ENCODE results near the gene ZNF699. TPM values are rescaled to one million over a fixed set of nuclear protein-coding genes. Genes with fewer than 3 reads are reported as not detected.

ZNF699 gene
- total and polyA plus RNA-seq, 7 experiments from 2014 or later, result 9.1 to 28.5 (median 15.5) TPM

DNA sequence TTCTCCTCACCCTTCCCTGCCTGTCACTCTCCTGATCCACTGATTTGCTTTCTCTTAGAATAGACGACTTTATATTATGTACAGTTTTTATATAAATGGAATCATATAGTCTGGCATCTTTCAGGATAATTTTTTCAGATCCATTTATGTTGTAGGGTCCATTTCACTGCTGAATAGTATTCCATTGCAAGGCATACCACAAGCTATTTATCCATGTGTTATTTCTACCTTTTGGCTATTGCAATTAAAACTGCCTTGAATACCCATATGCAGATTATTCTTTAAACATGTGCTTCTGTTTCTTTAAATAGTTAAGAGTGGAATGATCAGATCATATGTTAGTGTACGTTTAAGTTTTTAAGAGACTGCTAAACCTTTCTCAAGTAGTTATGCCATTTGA, 35.4 kb upstream of the ZNF699 start:
- no peaks in the 10 kb centered on the region for H3K27me3 ChIP-seq (ENCODE audit: control insufficient read depth in 2 of 2, insufficient read depth in 2 of 2, low read length in 2 of 2)
- H3K27ac Mint-ChIP-seq, result no peak overlapping the region
- no peak for DNase-seq
- no peak overlapping the region for H3K4me3 Mint-ChIP-seq
- H3K9me3 ChIP-seq (ENCODE audit: control insufficient read depth in 2 of 3, low read length in 3 of 3), result peaks cover 14 to 89% (median 45%) of the 10 kb centered on the region in 3 experiments
- no peak overlapping the region for H3K27ac ChIP-seq (ENCODE audit: low read depth, low read length)
- ATAC-seq, result no peak
- H3K27me3 Mint-ChIP-seq, result no peaks in the 10 kb centered on the region
- peaks cover 25 to 84% (median 64%) of the 10 kb centered on the region in 5 donors for H3K36me3 Mint-ChIP-seq
- H3K36me3 ChIP-seq (ENCODE audit: control insufficient read depth in 2 of 3, insufficient read depth in 3 of 3, low read length in 3 of 3), result peaks cover 8 to 49% (median 24%) of the 10 kb centered on the region in 3 experiments
- ChIA-PET POLR2A (interaction anchor here (0.6 kb wide), 1 partner anchor 183 kb away, joined by 3 read pairs; no protein-coding TSS in a partner anchor), CTCF (no interaction called here)
- no peaks in the 10 kb centered on the region for H3K4me1 Mint-ChIP-seq
- H3K4me3 ChIP-seq (ENCODE audit: low read length), result no peak overlapping the region
- peaks cover 11 to 99% (median 77%) of the 10 kb centered on the region in 11 donors for H3K9me3 Mint-ChIP-seq
- intact Hi-C loops (cut with micrococcal nuclease), result no loop called here
- no peaks in the 10 kb centered on the region for H3K4me1 ChIP-seq (ENCODE audit: control insufficient read depth in 2 of 2, insufficient read depth in 2 of 2, low read length in 2 of 2)

- POLR2A ChIA-PET, result interaction anchor here (0.8 kb wide), 1 partner anchor 140 kb away, joined by 3 read pairs; no protein-coding TSS in a partner anchor
- intact Hi-C loops (cut with micrococcal nuclease), result no loop called here
- H3K27ac Mint-ChIP-seq, result no peak overlapping the region
- H3K36me3 Mint-ChIP-seq, result peaks cover 24 to 85% (median 78%) of the 10 kb centered on the region in 5 donors
- DNase-seq (no peak), ATAC-seq (no peak)
- Histone ChIP-seq H3K27me3 (ENCODE audit: control insufficient read depth in 2 of 2, insufficient read depth in 2 of 2, low read length in 2 of 2) (no peaks in the 10 kb centered on the region), H3K4me1 (ENCODE audit: control insufficient read depth in 2 of 2, insufficient read depth in 2 of 2, low read length in 2 of 2) (no peaks in the 10 kb centered on the region), H3K27ac (ENCODE audit: low read depth, low read length) (no peak overlapping the region), H3K4me3 (ENCODE audit: low read length) (peak overlapping the region; percentile 10), H3K9me3 (ENCODE audit: control insufficient read depth in 2 of 3, low read length in 3 of 3) (peaks cover 20 to 89% (median 49%) of the 10 kb centered on the region in 3 experiments), H3K36me3 (ENCODE audit: control insufficient read depth in 2 of 3, insufficient read depth in 3 of 3, low read length in 3 of 3) (peaks cover 19 to 69% (median 35%) of the 10 kb centered on the region in 3 experiments)
- peaks cover 13 to 99% (median 77%) of the 10 kb centered on the region in 11 donors for H3K9me3 Mint-ChIP-seq
- CTCF ChIA-PET, result no interaction called here
- H3K4me1 Mint-ChIP-seq, result no peaks in the 10 kb centered on the region
- H3K27me3 Mint-ChIP-seq, result no peaks in the 10 kb centered on the region
- no peak overlapping the region for H3K4me3 Mint-ChIP-seq
Observed at GRCh38 chr19:9342610-9343304, 33.1 kb upstream of the ZNF699 start.

- Mint-ChIP-seq H3K4me1 (peaks cover 0 to 17% (median 11%) of the 10 kb centered on the region in 7 donors), H3K27me3 (no peaks in the 10 kb centered on the region), H3K9me3 (peaks cover 4 to 100% (median 75%) of the 10 kb centered on the region in 11 donors), H3K36me3 (peaks cover 22 to 90% (median 85%) of the 10 kb centered on the region in 5 donors), H3K4me3 (peak overlapping the region in 2 of 10 donors; percentile 9 to 14), H3K27ac (no peak overlapping the region)
- no peak for ATAC-seq
- CTCF ChIA-PET, result no interaction called here
- no peak for DNase-seq
- Histone ChIP-seq H3K4me1 (ENCODE audit: control insufficient read depth in 2 of 2, insufficient read depth in 2 of 2, low read length in 2 of 2) (no peaks in the 10 kb centered on the region), H3K27ac (ENCODE audit: low read depth, low read length) (no peak overlapping the region), H3K4me3 (ENCODE audit: low read length) (no peak overlapping the region), H3K27me3 (ENCODE audit: control insufficient read depth in 2 of 2, insufficient read depth in 2 of 2, low read length in 2 of 2) (no peaks in the 10 kb centered on the region), H3K36me3 (ENCODE audit: control insufficient read depth in 2 of 3, insufficient read depth in 3 of 3, low read length in 3 of 3) (peaks cover 0 to 61% (median 6%) of the 10 kb centered on the region in 3 experiments), H3K9me3 (ENCODE audit: control insufficient read depth in 2 of 3, low read length in 3 of 3) (peaks cover 8 to 83% (median 19%) of the 10 kb centered on the region in 3 experiments)
- POLR2A ChIA-PET, result no interaction called here
- intact Hi-C loops (cut with micrococcal nuclease), result no loop called here
Observed at GRCh38 chr19:9329999-9330398, 20.4 kb upstream of the ZNF699 start.

DNA sequence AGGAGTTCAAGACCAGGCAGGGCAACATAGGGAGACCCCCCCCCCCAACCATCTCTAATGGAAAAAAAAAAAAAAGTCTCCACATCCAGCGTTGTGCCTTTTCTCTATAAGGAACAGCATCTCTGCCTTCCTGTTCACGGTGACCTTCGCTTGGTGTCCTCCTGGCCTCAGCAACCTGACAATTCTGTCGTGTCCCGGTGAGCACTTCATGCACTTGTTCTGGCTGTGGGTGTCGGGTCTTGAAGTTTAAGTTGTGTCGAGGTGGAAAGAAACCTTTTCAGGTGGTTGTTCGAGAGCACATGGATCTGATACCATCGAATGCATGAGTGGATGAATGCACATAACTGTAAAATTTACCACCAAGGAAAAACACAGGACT, 14.9 kb upstream of the ZNF699 start:
- Mint-ChIP-seq H3K27me3 (peaks cover 0 to 2% (median 0%) of the 10 kb centered on the region in 5 donors), H3K4me1 (peaks cover 6 to 46% (median 29%) of the 10 kb centered on the region in 7 donors), H3K9me3 (peaks cover 0 to 85% (median 55%) of the 10 kb centered on the region in 11 donors), H3K27ac (peak overlapping the region in 8 of 9 donors; percentile 78 to 97 (median 94)), H3K36me3 (peaks cover 7 to 60% (median 52%) of the 10 kb centered on the region in 5 donors), H3K4me3 (peak overlapping the region; percentile 92 to 99 (median 95))
- Histone ChIP-seq H3K9me3 (ENCODE audit: control insufficient read depth in 2 of 3, low read length in 3 of 3) (peaks cover 0 to 35% (median 6%) of the 10 kb centered on the region in 3 experiments), H3K36me3 (ENCODE audit: control insufficient read depth in 2 of 3, insufficient read depth in 3 of 3, low read length in 3 of 3) (peaks cover 0 to 20% (median 0%) of the 10 kb centered on the region in 3 experiments), H3K4me1 (ENCODE audit: control insufficient read depth in 2 of 2, insufficient read depth in 2 of 2, low read length in 2 of 2) (peaks cover 0 to 10% of the 10 kb centered on the region in 2 donors), H3K27me3 (ENCODE audit: control insufficient read depth in 2 of 2, insufficient read depth in 2 of 2, low read length in 2 of 2) (no peaks in the 10 kb centered on the region), H3K27ac (ENCODE audit: low read depth, low read length) (peak overlapping the region; percentile 85), H3K4me3 (ENCODE audit: low read length) (peak overlapping the region; percentile 74)
- CTCF ChIA-PET, result interaction anchor here (1.1 to 1.2 kb wide), 2 partner anchors 14 to 120 kb away, joined by 3 read pairs; no protein-coding TSS in a partner anchor
- POLR2A ChIA-PET, result interaction anchor here (1.0 kb wide), 1 partner anchor 14 kb away, joined by 4 read pairs; no protein-coding TSS in a partner anchor
- ATAC-seq (no peak), DNase-seq (no peak)
- intact Hi-C loops (cut with micrococcal nuclease), result loop anchor here (1.0 to 5.0 kb wide), 10 partner anchors 15 to 492 kb away; partner anchors contain the start of genes ZNF266 (in 2 of the 2), ZNF317 (in 2 of the 2), ZNF699 (in 2 of the 2) and MBD3L1 (in 1 of the 2)

DNA sequence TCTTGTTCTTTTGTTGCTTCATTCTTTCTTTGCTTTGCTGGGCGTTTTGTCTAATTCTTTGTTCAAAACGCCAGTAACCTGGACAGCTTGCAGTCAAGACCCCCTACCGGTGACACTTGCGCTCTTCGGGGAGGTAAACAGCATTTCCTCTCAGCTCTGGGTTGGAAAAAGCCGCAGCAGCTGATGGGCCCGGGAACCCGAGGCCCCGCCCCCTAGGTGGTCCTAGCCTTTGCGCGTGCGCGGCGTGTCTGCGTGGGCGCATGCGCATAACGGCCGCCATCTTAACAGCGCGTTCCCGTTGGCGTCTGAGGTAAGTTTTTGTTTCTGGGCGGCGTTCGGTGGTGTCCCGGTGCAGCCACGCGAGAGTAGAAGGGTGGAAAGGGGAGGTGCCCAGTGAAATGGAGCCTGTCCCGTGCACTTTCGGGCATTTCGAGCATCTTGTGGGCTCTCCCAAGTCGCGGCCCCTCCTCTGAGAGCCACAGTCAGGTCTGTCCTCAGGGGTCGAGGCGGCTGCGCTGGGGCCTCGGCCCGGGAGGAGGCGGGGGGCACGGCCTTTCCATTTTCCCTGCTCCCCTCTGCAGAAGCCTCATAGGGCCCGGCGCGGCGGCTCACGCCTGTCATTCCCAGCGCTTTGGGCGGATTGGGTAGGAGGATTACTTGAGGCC, 14.4 kb upstream of the ZNF699 start, which contains the start of gene ZNF559:
Gene ZNF559 (plus strand): TSS at position 261 of the 665 bp plus-strand sequence. CDS start 14,371 bp downstream, outside the sequence.
- Histone ChIP-seq H3K9me3 (ENCODE audit: control insufficient read depth in 2 of 3, low read length in 3 of 3) (peaks cover 0 to 30% (median 4%) of the 10 kb centered on the region in 3 experiments), H3K4me3 (ENCODE audit: low read length) (peak within 1 kb of the TSS; percentile 74), H3K36me3 (ENCODE audit: control insufficient read depth in 2 of 3, insufficient read depth in 3 of 3, low read length in 3 of 3) (peaks cover 0 to 20% (median 0%) of the 10 kb centered on the region in 3 experiments), H3K27ac (ENCODE audit: low read depth, low read length) (peak within 1 kb of the TSS; percentile 85), H3K27me3 (ENCODE audit: control insufficient read depth in 2 of 2, insufficient read depth in 2 of 2, low read length in 2 of 2) (no peaks in the 10 kb centered on the region), H3K4me1 (ENCODE audit: control insufficient read depth in 2 of 2, insufficient read depth in 2 of 2, low read length in 2 of 2) (peaks cover 0 to 10% of the 10 kb centered on the region in 2 donors)
- peak; percentile 97 for ATAC-seq
- Mint-ChIP-seq H3K27ac (peak within 1 kb of the TSS; percentile 91 to 97 (median 93)), H3K9me3 (peaks cover 0 to 83% (median 50%) of the 10 kb centered on the region in 11 donors), H3K36me3 (peaks cover 7 to 55% (median 47%) of the 10 kb centered on the region in 5 donors), H3K4me3 (peak within 1 kb of the TSS; percentile 92 to 99 (median 95)), H3K4me1 (peaks cover 6 to 46% (median 29%) of the 10 kb centered on the region in 7 donors), H3K27me3 (peaks cover 0 to 2% (median 0%) of the 10 kb centered on the region in 5 donors)
- ChIA-PET POLR2A (interaction anchor here (0.7 to 2.3 kb wide), 8 partner anchors 10 to 442 kb away, joined by 3 to 35 read pairs (median 3); partner anchors contain the start of genes ZNF266 and ZNF699), CTCF (interaction anchor here (1.1 to 1.2 kb wide), 2 partner anchors 14 to 119 kb away, joined by 3 read pairs; no protein-coding TSS in a partner anchor)
- intact Hi-C loops (cut with micrococcal nuclease), result loop anchor here (1.0 to 5.0 kb wide), 10 partner anchors 15 to 492 kb away; partner anchors contain the start of genes ZNF266 (in 2 of the 2), ZNF317 (in 2 of the 2), ZNF699 (in 2 of the 2) and MBD3L1 (in 1 of the 2)
- DNase-seq, result peak; percentile 93 to 99 (median 97)

Measured in naive thymus-derived CD4-positive, alpha-beta T cell (primary cell).